Colonic mucosa (tissue), 4 donors: ENCODE data around the gene ZNHIT6. TPM values are rescaled to one million over a fixed set of nuclear protein-coding genes. Genes with fewer than 3 reads are reported as not detected.
A peak's percentile ranks its signal among the peaks of the same experiment; 100 is the strongest.
"Not testable (repeated sequence)": the region's sequence is repeated elsewhere in the genome, so short reads cannot be mapped to it uniquely, and the experiment has no call there.

Experiments used
- DNase-seq: peaks from one replicate; pipeline ENCODE4 v3.0.0-alpha.2; 2020
- H3K27ac ChIP-seq: fragments of 200-600 bp; one replicate; pipeline ENCODE4 v1.8.0; 2021
- H3K27me3 ChIP-seq: fragments of 200-600 bp; one replicate; pipeline ENCODE4 v1.8.0; 2021
- H3K36me3 ChIP-seq: fragments of 200-600 bp; one replicate; pipeline ENCODE4 v1.8.0; 2021
- H3K4me1 ChIP-seq: fragments of 200-600 bp; one replicate; pipeline ENCODE4 v1.8.0; 2021; ENCODE audit warnings: mild to moderate bottlenecking
- H3K4me3 ChIP-seq: fragments of 200-600 bp; one replicate; pipeline ENCODE4 v1.8.0; 2021
- H3K9ac ChIP-seq, 2 donors: one replicate each; pipeline ENCODE4 v1.7.0; 2013; ENCODE audit warnings: control low read depth in 2 of 2, low read depth in 2 of 2, low read length in 2 of 2
- H3K9me3 ChIP-seq: fragments of 200-600 bp; one replicate; pipeline ENCODE4 v1.8.0; 2021
- intact Hi-C: fragments of 100-400 bp; cut with DNase I; formaldehyde crosslinking; loops from one replicate; pipeline ENCODE4 v1.14.1; 2022
- total RNA-seq, 2 donors: library from RNA; stranded (reverse); fragmentation: NEBNext Ultra II Directional in 1 of 2; extraction: Animal tissue kit (Norgen Biotek cat#: 25700) in 1 of 2; gene quantifications; one replicate each; pipeline ENCODE4 v1.2.1, GENCODE V29; 2021
- TF ChIP-seq, protein P1 (sequence below): fragments of 200-600 bp; IDR thresholded peaks from one replicate; pipeline ENCODE4 v1.8.0; 2022; ENCODE audit warnings: antibody characterized with exemption, mild to moderate bottlenecking
- donor health status: healthy.
- donor health status: DM: no; HTN: no; CAD: no.
- donor health status: DM: no; HTN: no; CAD: no.

ZNHIT6 gene
- total RNA-seq, 2 donors from 2014 or later = 10.0 to 10.9 TPM

DNA sequence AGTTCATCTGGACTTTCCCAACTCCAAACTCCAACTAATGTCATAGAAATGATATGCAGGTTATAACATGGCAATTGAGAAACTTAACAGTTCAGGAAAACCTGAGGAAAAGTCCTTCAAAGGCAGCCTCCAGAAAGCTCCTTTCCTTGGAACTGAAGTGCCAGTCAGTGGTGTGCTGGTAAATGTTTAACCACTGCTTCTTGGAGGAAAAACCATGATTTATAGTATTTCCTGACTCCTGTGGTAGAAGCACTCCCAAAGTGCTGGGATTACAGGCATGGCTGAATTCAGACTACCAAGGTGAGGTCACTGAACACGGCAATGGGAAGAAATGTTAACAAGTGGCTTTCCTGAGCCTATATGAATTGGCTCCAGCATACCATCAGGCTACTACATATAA is 26.7 kb upstream of the ZNHIT6 start:
- Histone ChIP-seq H3K27me3 (no peaks in the 10 kb centered on the region), H3K36me3 (no peaks in the 10 kb centered on the region), H3K9me3 (no peaks in the 10 kb centered on the region), H3K27ac (no peak overlapping the region), H3K9ac (no peak overlapping the region), H3K4me1 (no peaks in the 10 kb centered on the region), H3K4me3 (no peak overlapping the region)
- intact Hi-C loops = no loop called here
- peak; percentile 18 for DNase-seq
- TF ChIP-seq, protein P1, sequence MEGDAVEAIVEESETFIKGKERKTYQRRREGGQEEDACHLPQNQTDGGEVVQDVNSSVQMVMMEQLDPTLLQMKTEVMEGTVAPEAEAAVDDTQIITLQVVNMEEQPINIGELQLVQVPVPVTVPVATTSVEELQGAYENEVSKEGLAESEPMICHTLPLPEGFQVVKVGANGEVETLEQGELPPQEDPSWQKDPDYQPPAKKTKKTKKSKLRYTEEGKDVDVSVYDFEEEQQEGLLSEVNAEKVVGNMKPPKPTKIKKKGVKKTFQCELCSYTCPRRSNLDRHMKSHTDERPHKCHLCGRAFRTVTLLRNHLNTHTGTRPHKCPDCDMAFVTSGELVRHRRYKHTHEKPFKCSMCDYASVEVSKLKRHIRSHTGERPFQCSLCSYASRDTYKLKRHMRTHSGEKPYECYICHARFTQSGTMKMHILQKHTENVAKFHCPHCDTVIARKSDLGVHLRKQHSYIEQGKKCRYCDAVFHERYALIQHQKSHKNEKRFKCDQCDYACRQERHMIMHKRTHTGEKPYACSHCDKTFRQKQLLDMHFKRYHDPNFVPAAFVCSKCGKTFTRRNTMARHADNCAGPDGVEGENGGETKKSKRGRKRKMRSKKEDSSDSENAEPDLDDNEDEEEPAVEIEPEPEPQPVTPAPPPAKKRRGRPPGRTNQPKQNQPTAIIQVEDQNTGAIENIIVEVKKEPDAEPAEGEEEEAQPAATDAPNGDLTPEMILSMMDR = no peak

DNA sequence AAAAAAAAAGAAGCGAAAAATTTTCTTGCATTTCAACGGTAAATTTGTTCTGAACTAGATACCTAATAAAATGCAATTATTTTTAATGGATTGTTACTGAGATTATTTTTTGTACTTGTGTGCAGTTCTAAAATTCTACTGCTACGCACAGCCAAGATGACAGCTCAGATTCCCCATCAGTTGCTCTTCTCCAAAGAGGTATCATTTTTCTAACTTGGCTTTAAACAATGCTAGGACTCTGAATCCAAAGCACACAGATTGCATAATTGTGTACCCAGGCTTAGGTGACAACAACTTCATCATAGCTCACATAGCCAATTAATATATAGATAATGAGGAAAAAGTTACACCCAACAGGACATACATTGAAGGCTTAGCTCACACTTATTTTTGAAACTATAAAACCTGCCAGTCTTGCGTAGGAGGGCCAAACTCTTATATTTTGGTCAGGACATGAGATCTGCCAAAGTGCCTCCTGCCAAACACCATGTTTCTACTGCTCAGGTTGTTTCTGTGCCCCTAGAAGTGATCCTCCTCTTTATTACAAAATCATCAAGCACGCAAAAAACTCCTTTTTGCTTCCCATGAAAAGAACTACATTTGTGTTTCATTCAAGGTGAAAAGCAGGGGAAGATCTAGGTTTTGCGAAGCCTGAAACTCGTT is 10.6 kb upstream of the ZNHIT6 start:
- no peak overlapping the region for H3K4me3 ChIP-seq
- TF ChIP-seq, protein P1 = no peak
- no peaks in the 10 kb centered on the region for H3K4me1 ChIP-seq
- H3K9ac ChIP-seq = no peak overlapping the region
- DNase-seq = no peak
- no peaks in the 10 kb centered on the region for H3K36me3 ChIP-seq
- no peaks in the 10 kb centered on the region for H3K27me3 ChIP-seq
- H3K27ac ChIP-seq = no peak overlapping the region
- no peaks in the 10 kb centered on the region for H3K9me3 ChIP-seq
- intact Hi-C loops = no loop called here

DNA sequence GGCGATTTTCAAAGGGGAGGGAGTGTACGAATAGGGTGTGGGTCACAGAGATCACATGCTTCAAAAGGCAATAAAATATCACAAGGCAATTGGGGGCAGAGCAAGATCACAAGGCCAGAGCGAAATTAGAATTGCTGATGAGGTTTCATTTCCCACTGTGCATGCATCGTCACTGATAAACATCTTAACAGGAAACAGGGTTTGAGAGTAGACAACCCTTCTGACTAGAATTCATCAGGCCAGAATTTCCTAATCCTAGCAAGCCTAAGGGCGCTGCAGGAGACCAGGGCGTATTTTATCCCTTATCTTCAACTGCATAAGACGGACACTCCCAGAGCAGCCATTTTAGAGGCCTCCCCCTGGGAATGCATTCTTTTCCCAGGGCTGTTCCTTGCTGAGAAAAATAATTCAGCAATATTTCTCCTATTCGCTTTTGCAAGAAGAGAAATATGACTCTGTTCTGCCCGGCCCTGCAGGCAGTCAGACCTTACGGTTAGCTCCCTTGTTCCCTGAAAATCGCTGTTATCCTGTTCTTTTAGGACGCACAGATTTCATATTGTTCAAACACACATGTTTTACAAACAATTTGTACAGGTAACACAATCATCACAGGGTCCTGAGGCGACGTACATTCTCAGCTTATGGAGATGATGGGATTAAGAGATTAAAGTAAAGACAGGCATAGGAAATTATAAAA is 6.3 kb upstream of the ZNHIT6 start:
- H3K36me3 ChIP-seq, H3K4me1 ChIP-seq, H3K27me3 ChIP-seq, H3K9ac ChIP-seq, intact Hi-C loops, DNase-seq, H3K27ac ChIP-seq, H3K4me3 ChIP-seq, H3K9me3 ChIP-seq: not testable (repeated sequence)

DNA sequence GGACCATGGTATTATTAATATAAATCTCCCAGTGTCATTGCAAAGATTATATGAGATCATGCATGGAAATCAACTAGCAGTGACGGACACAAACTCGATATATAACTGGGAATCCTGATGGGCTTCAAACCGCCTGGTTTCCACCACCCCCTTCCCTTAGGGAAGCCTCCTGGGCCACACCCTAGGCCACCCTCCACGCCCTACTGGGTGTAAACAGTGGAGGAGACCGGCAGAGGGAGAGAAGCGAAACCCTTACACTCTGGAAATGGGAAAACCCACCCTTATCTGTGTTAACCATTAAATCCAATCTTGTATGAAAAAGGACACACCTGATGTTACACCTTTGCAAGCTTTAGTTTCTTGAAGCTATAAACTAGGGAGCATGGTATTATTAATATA is 595 bp upstream of the ZNHIT6 start:
- H3K9ac ChIP-seq = peak overlapping the region; percentile 60 to 65
- H3K36me3 ChIP-seq = no peaks in the 10 kb centered on the region
- no peaks in the 10 kb centered on the region for H3K9me3 ChIP-seq
- intact Hi-C loops = no loop called here
- H3K4me3 ChIP-seq = peak overlapping the region; percentile 81
- H3K27me3 ChIP-seq = no peaks in the 10 kb centered on the region
- peak; percentile 70 for DNase-seq
- H3K4me1 ChIP-seq = peaks cover 6% of the 10 kb centered on the region
- TF ChIP-seq, protein P1 = no peak
- peak overlapping the region; percentile 91 for H3K27ac ChIP-seq

DNA sequence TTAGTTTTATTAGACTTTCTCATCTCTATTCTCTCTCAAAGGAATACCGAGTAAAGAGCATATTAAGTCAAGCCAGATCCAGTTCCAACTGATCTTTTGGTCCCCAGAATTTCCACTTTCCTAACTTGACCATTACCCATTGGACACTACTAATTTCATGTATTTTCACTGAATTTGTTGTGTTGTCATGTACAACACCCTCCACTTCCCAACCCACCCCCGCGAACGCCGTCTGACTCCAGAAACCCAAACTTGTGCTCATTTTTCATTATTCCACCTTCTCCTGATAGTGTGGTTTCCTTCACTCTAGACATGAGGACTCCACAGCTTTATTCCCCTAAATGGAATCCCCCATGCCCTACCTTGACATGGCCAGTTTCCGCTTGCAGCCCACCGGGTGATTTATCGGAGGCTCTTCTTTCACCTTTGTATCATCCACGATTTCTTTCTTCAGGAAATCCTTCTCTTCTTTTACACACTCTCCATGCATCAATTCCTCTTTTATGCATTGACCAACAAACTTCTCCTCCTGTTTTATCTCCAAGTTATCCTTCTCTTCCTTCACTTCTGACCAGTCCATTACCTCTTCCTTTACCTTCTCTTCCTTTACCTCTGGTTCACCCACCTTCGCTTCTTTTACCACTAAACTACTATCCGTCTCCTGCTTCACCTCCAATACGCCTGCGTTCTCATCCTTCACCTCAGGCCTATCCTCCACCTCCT is 805 bp downstream of the ZNHIT6 start:
- Histone ChIP-seq H3K36me3 (no peaks in the 10 kb centered on the region), H3K27me3 (no peaks in the 10 kb centered on the region), H3K27ac (peak overlapping the region; percentile 91), H3K9me3 (no peaks in the 10 kb centered on the region), H3K4me3 (peak overlapping the region; percentile 81), H3K9ac (peak overlapping the region; percentile 60 to 80), H3K4me1 (peaks cover 6% of the 10 kb centered on the region)
- intact Hi-C loops = no loop called here
- no peak for DNase-seq
- TF ChIP-seq, protein P1 = no peak
